ENCODE data around the gene BAD. TPM values are rescaled to one million over a fixed set of nuclear protein-coding genes. Genes with fewer than 3 reads are reported as not detected.

The BAD gene
- total RNA-seq, 1 experiment from 2014 or later, result 23.3 TPM

DNA sequence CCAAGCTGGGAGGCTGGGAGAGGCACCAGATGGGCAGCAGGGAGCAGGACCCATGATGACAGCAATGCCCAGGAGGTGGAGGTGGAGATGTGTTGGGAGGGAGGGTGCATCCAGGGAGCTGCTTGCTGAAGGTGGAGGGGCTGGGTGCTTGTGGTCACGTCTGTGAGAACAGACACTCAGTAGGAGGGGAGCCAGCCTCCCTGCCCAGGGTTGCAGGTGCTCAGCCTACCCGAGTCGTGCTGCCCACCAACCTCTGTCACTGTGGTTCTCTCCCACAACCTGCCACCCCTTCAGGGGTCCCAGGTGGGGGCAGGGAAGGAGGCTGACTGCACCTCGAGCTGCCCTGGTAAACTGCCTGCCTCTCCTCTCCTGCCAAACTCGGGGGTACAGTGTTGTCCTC, 38.9 kb upstream of the BAD start:
- Mint-ChIP-seq H3K36me3 (ENCODE audit: insufficient read depth in 1 of 3, low read depth in 3 of 3) (peaks cover 9 to 22% (median 19%) of the 10 kb centered on the region in 3 experiments; a peak in 6 of 7 replicates), H3K4me1 (peaks cover 21 to 28% of the 10 kb centered on the region in 2 experiments), H3K27me3 (ENCODE audit: low read depth) (no peaks in the 10 kb centered on the region), H3K9me3 (no peaks in the 10 kb centered on the region), H3K27ac (peak overlapping the region; percentile 84 to 94 (median 90); a peak in 4 of 7 replicates), H3K4me3 (no peak overlapping the region)
- no peak overlapping the region for H2BK120ac ChIP-seq (ENCODE audit: low read depth, low read length, poor library complexity, severe bottlenecking)
- no peak overlapping the region for H2AFZ ChIP-seq (ENCODE audit: low read length)
- no peak overlapping the region for H2BK15ac ChIP-seq (ENCODE audit: low read depth, low read length)
- H3T11ph ChIP-seq (ENCODE audit: low read length), result no peak overlapping the region
- H3K9me3 ChIP-seq (ENCODE audit: control insufficient read depth, low read depth, low read length), result no peaks in the 10 kb centered on the region
- H4K8ac ChIP-seq (replicated peaks; ENCODE audit: insufficient read length, low read depth, low read length), result no peak overlapping the region
- H3K18ac ChIP-seq (ENCODE audit: insufficient read length, low read depth, low read length), result no peak overlapping the region
- no peak overlapping the region for H2BK5ac ChIP-seq (ENCODE audit: insufficient read length, low read length)
- no peaks in the 10 kb centered on the region for H3K23me2 ChIP-seq (ENCODE audit: insufficient read length, low read depth, low read length, poor library complexity, severe bottlenecking)
- peaks cover 2% of the 10 kb centered on the region for H4K20me1 ChIP-seq (ENCODE audit: control insufficient read depth, insufficient read depth, insufficient read length)
- no peak overlapping the region for H3K23ac ChIP-seq (ENCODE audit: insufficient read length, low read depth, low read length)
- H3K4ac ChIP-seq (ENCODE audit: low read depth, low read length), result no peak overlapping the region
- no peaks in the 10 kb centered on the region for H3K27me3 ChIP-seq (ENCODE audit: insufficient read depth, low read length)
- H2BK12ac ChIP-seq (ENCODE audit: insufficient read length, low read depth, low read length), result no peak overlapping the region
- H3K56ac ChIP-seq (ENCODE audit: insufficient read length, low read depth, low read length), result no peak overlapping the region
- H4K5ac ChIP-seq (ENCODE audit: insufficient read length, low read depth, low read length), result no peak overlapping the region
- no peaks in the 10 kb centered on the region; the same call in 1 of the 2 replicates for H3K4me1 ChIP-seq (ENCODE audit: insufficient read depth, low read length)
- H3K14ac ChIP-seq (ENCODE audit: insufficient read depth, low read length), result peak overlapping the region; percentile 41; the same call in 1 of the 2 replicates
- DNase-seq, result no peak
- H3K27ac ChIP-seq (ENCODE audit: insufficient read length, low read depth, low read length), result no peak overlapping the region
- no peak overlapping the region for H3K9ac ChIP-seq (ENCODE audit: extremely low read depth, insufficient read length, low read length)
- H3K4me2 ChIP-seq (ENCODE audit: insufficient read depth, insufficient read length, low read length), result no peak overlapping the region
- H3K79me1 ChIP-seq (ENCODE audit: insufficient read depth, low read depth, low read length, poor library complexity, severe bottlenecking), result no peaks in the 10 kb centered on the region
- no peak overlapping the region for H4K91ac ChIP-seq (ENCODE audit: insufficient read length, low read depth, low read length)
- H2BK20ac ChIP-seq (ENCODE audit: low read depth, low read length, poor library complexity, severe bottlenecking), result no peak overlapping the region
- no peaks in the 10 kb centered on the region for H3K79me2 ChIP-seq (ENCODE audit: insufficient read depth, low read length)
- H2AK5ac ChIP-seq (ENCODE audit: insufficient read length, low read length), result no peak overlapping the region
- WGBS (ENCODE audit: extremely low coverage, insufficient read length, low lambda C conversion rate), result no CpG with 5 or more reads among the region's 5 CpGs
- TF ChIP-seq, protein P1, sequence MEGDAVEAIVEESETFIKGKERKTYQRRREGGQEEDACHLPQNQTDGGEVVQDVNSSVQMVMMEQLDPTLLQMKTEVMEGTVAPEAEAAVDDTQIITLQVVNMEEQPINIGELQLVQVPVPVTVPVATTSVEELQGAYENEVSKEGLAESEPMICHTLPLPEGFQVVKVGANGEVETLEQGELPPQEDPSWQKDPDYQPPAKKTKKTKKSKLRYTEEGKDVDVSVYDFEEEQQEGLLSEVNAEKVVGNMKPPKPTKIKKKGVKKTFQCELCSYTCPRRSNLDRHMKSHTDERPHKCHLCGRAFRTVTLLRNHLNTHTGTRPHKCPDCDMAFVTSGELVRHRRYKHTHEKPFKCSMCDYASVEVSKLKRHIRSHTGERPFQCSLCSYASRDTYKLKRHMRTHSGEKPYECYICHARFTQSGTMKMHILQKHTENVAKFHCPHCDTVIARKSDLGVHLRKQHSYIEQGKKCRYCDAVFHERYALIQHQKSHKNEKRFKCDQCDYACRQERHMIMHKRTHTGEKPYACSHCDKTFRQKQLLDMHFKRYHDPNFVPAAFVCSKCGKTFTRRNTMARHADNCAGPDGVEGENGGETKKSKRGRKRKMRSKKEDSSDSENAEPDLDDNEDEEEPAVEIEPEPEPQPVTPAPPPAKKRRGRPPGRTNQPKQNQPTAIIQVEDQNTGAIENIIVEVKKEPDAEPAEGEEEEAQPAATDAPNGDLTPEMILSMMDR (conservative IDR thresholded peaks at IDR 0.05), result no peak
